Mucosa of stomach (tissue), 1 donor: Measurements from ENCODE around the gene GK.

ENCODE experiments used
- H3K27me3 ChIP-seq: one replicate; pipeline ENCODE4 v1.7.0; 2013; ENCODE audit warnings: mild to moderate bottlenecking, low read length; ENCODE audit not compliant: control insufficient read depth, insufficient read depth
- H3K36me3 ChIP-seq: one replicate; pipeline ENCODE4 v1.7.0; 2013; ENCODE audit warnings: low read length; ENCODE audit not compliant: control insufficient read depth, insufficient read depth
- H3K4me1 ChIP-seq: one replicate; pipeline ENCODE4 v1.7.0; 2013; ENCODE audit warnings: mild to moderate bottlenecking, low read length; ENCODE audit not compliant: control insufficient read depth, insufficient read depth
- H3K4me3 ChIP-seq: one replicate; pipeline ENCODE4 v1.7.0; 2013; ENCODE audit warnings: low read length
- H3K9ac ChIP-seq: one replicate; pipeline ENCODE4 v1.7.0; 2013; ENCODE audit warnings: mild to moderate bottlenecking, low read length, moderate library complexity
- H3K9me3 ChIP-seq: one replicate; pipeline ENCODE4 v1.7.0; 2013; ENCODE audit warnings: mild to moderate bottlenecking, low read length, moderate library complexity; ENCODE audit not compliant: control insufficient read depth
- donor health status: Pancreatic carcinoma.

GK gene

DNA sequence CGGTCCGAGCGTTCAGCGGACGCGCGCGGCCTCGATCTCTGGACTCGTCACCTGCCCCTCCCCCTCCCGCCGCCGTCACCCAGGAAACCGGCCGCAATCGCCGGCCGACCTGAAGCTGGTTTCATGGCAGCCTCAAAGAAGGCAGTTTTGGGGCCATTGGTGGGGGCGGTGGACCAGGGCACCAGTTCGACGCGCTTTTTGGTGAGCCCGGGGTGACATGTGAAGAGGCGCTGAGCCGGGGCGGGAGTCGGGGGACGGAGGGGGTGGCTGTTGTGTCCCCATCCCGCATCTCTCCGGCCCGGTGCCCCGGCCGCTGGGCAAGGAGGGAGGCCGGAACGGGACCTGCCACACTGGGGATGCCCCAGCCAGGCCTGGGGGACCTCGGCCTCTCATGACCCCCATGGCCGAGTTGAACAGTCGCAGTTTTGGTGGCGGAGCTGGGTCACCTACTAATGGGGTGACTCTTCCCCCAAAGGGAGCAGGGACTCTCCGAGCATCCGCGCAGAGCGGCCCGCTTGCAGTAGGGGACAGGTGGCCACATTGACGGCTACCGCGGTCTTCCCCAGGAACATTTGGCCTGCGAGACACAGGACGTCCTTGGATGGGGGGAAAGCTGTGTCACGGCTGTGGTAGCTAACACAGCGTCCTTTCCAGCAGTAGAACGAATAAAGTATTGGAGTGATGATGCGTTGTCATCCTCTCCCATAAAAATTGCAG, at the start of gene GK:
Gene GK (plus strand): TSS at position 9 of the 717 bp plus-strand sequence. CDS start 115 bp downstream, at position 124.
- Histone ChIP-seq H3K27me3 (no peaks in the 10 kb centered on the region), H3K9ac (peak within 1 kb of the TSS; percentile 74), H3K9me3 (no peaks in the 10 kb centered on the region), H3K4me3 (peak within 1 kb of the TSS; percentile 46), H3K4me1 (no peaks in the 10 kb centered on the region), H3K36me3 (no peaks in the 10 kb centered on the region)

DNA sequence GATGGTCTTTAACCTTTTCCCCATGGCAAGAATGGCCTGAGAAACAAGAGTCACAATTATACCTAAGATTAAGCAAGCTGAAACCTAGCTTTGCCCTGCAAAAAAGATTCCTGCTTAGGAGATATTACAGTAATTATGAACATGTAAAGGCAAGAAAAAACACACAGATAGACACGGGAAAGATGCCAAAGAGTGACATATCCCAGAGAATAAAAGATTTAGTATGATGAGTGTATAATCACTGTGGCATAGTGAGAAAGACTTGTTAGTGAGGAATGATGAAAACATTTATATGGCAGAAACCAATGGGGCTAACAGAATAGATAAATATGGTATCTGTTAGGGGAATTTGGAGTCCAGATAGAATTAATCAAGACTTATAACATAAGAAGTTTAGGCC, 46.1 kb upstream of the GK start:
- no peak overlapping the region for H3K4me3 ChIP-seq
- no peaks in the 10 kb centered on the region for H3K9me3 ChIP-seq
- no peaks in the 10 kb centered on the region for H3K36me3 ChIP-seq
- no peak overlapping the region for H3K9ac ChIP-seq
- no peaks in the 10 kb centered on the region for H3K27me3 ChIP-seq
- H3K4me1 ChIP-seq = no peaks in the 10 kb centered on the region

DNA sequence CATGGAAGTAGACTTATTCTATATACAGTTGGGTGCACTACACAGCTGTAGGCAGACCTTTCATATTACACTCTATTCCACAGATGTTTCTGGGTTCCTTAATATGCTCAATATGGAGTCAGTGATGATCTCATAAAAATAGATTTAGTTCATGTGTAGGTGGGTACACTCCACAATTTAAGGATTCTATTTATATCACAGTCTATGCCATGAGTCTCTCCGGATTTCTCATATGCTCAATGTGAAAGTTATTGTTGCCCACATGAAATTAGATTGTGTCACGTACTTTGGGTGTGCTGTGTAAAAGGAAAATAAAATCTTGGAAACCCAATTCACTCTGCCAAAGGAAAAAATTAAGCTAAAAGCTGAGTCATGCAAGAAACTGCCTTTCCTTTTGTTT, 43.2 kb upstream of the GK start:
- Histone ChIP-seq H3K36me3 (no peaks in the 10 kb centered on the region), H3K4me3 (no peak overlapping the region), H3K4me1 (peaks cover 4% of the 10 kb centered on the region), H3K9me3 (no peaks in the 10 kb centered on the region), H3K27me3 (no peaks in the 10 kb centered on the region), H3K9ac (no peak overlapping the region)

DNA sequence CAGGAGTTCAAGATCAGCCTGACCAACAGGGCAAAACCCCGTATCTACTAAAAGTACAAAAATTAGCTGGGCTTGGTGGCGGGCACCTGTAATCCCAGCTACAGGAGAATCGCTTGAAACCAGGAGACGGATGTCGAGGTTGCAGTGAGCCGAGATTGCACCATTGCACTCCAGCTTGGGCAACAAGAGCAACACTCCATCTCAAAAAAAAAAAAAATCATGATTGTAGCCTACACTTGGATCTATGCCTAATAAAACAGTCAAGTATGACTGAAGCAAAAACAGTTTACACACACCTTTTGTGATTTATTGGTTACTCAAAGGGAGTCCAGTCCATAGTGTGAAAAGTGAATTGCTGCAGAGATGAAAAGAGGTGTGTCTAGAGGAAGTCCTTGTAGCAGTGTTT, 41.0 kb upstream of the GK start:
- no peak overlapping the region for H3K4me3 ChIP-seq
- H3K9ac ChIP-seq = no peak overlapping the region
- no peaks in the 10 kb centered on the region for H3K36me3 ChIP-seq
- H3K9me3 ChIP-seq = no peaks in the 10 kb centered on the region
- H3K27me3 ChIP-seq = no peaks in the 10 kb centered on the region
- peaks cover 4% of the 10 kb centered on the region for H3K4me1 ChIP-seq

DNA sequence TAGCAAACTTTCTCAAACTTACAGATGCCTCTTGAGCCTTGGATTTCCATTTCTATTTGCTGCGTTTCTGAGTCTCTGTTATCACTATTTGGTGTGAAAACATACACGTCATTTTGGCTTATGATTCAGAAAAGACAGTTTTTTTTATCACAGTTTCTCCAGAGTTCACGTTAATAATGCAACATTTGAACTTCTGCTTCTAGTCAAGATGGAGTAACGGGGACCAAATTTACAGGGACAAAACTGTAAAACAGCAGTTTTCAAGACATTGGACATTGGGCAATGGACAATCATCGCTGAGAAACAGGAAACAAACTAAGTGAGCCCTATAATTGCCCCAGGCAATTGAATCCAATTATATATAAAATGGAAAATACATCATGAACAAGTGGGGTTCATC, 39.5 kb upstream of the GK start:
- Histone ChIP-seq H3K4me1 (peaks cover 4% of the 10 kb centered on the region), H3K36me3 (no peaks in the 10 kb centered on the region), H3K9me3 (no peaks in the 10 kb centered on the region), H3K9ac (no peak overlapping the region), H3K4me3 (no peak overlapping the region), H3K27me3 (no peaks in the 10 kb centered on the region)

DNA sequence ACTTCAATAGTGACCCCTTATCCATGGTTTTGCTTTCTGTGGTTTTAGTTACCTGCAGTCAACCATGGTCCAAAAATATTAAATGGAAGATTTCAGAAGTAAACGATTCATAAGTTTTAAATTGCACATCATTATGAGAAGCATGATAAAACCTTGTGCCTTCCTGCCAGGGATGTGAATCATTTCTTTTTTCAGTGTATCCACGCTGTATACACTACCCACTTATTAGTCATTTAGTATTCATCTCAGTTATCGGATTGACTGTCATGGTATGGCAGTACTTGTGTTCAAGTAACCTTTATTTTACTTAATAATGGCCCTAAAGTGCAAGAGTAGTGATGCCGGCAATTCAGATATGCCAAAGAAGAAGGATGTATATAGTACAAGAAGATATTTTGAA, 38.0 kb upstream of the GK start:
- H3K4me3 ChIP-seq = no peak overlapping the region
- H3K9me3 ChIP-seq = no peaks in the 10 kb centered on the region
- peaks cover 4% of the 10 kb centered on the region for H3K4me1 ChIP-seq
- H3K9ac ChIP-seq = no peak overlapping the region
- H3K27me3 ChIP-seq = no peaks in the 10 kb centered on the region
- no peaks in the 10 kb centered on the region for H3K36me3 ChIP-seq

DNA sequence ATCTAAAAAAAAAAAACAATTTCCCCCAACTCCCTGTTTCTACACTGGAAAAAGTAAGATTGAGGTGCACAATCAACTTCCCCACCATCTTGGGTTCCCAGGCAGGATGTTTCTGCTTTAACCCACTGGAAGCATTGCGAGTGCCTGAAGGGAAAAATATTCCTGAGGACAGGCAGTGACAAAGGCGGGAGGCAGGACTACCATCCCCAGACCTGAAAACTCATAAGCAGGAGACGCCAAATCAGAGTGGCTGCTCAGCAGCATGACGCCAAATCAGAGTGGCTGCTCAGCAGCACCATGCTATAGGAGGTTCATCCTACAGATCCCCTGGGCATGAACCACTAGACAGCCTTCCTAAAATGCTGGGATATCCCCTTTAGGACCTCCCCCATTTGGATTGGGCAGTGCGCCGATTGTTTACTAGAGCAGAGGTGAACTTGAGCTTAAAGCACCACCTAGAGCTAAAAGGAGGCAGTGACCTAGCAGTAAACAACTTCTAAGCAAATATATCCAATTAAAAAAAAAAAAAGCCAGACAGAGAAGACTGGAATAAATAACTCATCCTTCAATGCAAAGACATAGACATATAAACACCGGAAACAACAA, 35.0 kb upstream of the GK start:
- Histone ChIP-seq H3K4me3 (no peak overlapping the region), H3K4me1 (no peaks in the 10 kb centered on the region), H3K27me3 (no peaks in the 10 kb centered on the region), H3K9ac (no peak overlapping the region), H3K9me3 (no peaks in the 10 kb centered on the region), H3K36me3 (no peaks in the 10 kb centered on the region)

DNA sequence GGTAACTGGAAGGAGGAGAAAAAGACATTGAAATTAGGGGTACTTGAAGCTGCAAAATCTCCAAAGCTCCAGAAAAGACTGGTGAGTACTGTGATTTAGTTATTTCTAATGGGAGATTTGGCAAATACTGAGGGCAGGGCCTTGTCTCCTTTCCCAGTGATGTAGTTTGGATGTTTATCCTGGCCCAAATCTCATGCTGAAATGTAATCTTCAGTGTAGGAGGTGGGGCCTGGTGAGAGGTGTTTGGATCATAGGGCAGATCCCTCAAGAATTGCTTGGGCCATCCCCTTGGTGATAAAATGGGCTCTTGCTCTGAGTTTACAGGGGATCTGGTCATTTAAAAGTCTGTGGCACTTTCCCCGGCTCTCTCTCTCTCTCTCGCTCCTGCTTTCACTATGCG, 33.1 kb upstream of the GK start:
- H3K4me3 ChIP-seq = no peak overlapping the region
- H3K9ac ChIP-seq = no peak overlapping the region
- no peaks in the 10 kb centered on the region for H3K36me3 ChIP-seq
- H3K27me3 ChIP-seq = no peaks in the 10 kb centered on the region
- H3K4me1 ChIP-seq = no peaks in the 10 kb centered on the region
- H3K9me3 ChIP-seq = no peaks in the 10 kb centered on the region

DNA sequence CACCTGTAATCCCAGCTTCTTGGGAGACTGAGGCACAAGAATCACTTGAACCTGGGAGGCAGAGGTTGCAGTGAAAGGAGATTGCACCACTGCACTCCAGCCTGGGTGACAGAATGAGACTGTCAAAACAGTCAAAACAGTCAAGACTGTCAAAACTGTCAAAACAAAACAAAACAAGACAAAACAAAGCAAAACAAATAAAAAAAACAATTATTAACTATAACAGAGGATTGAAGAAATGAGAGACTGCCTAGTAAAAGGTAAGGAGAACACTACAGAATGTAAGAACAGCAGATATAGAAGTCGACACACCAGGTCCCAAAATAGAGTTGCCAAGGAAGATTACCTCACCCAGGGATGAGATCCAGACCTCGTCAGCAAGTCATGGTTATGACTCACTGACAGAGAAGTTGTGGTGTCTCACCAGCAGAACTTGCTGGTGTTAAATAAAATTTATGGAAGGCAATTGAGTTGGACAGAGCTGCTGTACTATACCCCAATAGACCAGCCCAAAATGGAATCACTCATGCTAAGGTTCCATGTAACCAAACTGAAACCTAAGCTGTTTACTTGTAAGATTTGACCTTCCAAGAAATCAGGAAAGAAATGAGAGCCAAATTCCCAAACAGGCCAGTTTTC, 32.1 kb upstream of the GK start:
- Histone ChIP-seq H3K4me1 (no peaks in the 10 kb centered on the region), H3K4me3 (no peak overlapping the region), H3K9me3 (no peaks in the 10 kb centered on the region), H3K9ac (no peak overlapping the region), H3K27me3 (no peaks in the 10 kb centered on the region), H3K36me3 (no peaks in the 10 kb centered on the region)

DNA sequence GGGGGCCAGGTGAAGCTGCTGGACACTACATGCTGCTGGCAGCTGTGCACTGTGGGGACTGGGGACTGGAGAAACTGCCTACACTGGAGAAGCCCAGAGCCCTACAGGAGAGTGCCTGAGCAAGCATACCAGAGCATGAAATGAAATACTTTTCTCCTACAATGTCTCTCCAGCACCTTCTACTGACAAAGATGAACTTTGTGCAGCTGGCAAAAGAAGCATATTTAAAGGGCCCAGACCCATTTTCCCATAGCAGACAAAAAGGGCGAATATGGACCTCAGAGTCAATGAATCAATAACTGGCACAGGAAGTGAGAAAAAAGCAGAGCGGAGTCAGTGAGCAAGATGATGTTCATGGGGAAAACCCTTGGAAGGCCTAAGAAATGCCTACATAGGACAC, 30.9 kb upstream of the GK start:
- Histone ChIP-seq H3K9me3 (no peaks in the 10 kb centered on the region), H3K4me1 (peaks cover 1% of the 10 kb centered on the region), H3K27me3 (no peaks in the 10 kb centered on the region), H3K9ac (no peak overlapping the region), H3K36me3 (no peaks in the 10 kb centered on the region), H3K4me3 (no peak overlapping the region)

DNA sequence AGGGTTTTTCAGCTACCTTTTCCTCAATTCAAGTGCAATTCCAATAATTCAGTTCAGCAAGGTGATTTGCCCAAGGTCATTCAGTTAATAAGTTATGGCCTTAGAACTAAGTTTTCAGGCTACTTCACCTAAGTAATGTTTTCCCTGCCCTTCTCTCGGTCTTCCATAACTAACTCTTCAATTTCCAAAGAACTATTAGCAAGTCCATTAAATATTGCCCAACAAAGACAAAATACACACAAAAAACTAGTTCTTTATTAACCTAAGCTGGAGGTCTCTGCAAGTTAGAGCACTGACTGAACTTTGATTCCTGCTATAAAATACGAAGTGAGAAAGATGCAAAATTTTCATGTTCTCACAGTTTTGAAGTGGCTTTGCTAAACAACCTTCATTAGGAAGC, 26.8 kb upstream of the GK start:
- Histone ChIP-seq H3K36me3 (no peaks in the 10 kb centered on the region), H3K27me3 (no peaks in the 10 kb centered on the region), H3K4me3 (no peak overlapping the region), H3K9me3 (no peaks in the 10 kb centered on the region), H3K9ac (no peak overlapping the region), H3K4me1 (peaks cover 11% of the 10 kb centered on the region)

DNA sequence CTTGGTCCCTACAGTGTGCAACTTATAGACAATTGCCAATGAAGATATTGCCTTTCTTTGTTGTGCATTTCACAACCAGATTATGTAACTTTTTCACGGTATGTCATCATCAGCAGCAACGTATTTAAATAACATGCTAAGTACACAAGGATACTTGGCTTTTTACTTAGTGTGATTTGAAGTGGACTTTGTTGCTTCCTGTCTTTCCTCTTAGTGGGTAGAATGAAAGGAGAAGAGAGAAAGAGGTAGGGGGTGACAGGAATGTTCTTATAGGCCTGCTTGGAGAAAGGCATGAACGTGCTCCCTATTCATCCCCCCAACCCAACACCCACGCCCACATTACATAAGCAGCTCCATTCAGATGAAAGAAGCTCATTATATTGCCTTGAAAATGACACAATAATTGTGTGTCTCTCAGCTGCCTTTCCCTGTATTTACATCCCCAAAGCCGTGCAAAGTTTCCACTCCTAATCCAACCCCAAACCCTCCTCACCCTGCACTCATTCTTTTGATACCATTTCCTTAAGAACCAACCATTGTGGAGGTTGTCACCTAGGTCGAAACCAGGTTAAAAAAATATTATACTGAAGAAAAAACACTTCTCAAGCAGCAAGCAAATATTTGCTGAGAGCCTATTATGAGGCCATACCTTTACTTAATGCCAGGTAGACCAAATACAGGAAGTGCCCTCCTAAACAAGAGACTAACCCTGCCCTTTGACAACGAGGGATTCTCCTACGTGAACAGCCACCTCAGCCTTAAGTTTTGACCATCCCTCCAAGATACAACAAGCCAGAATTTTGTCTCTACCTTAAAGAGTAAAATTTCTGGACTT, 25.2 kb upstream of the GK start:
- no peaks in the 10 kb centered on the region for H3K36me3 ChIP-seq
- H3K9me3 ChIP-seq = no peaks in the 10 kb centered on the region
- H3K27me3 ChIP-seq = no peaks in the 10 kb centered on the region
- H3K4me3 ChIP-seq = no peak overlapping the region
- H3K9ac ChIP-seq = no peak overlapping the region
- H3K4me1 ChIP-seq = peaks cover 11% of the 10 kb centered on the region
